Measurements from ENCODE around the gene CD244.

DNA sequence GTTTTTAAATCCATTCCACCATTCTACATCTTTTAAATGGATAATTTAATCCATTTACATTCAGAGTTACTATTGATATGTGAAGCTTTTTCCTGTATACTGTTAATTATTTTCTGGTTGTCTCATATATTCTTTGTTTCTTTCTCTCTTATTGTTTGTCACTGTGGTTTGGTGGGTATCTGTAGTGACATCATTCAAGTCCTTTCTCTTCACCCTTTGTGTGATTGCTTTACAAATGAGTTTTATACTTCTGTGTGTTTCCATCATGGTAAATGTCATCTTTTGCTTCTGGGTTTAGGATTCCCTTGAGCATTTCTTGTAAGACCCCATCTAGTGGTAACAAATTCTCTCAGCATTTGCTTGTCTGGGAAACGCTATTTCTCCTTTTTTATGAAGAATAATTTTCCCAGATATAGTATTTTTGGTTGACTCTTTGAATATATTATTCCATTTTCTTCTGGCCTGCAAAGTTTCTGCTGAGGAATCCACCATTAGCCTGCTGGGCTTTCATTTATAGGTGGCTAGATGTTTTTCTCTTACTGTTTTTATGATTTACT lies 56.5 kb downstream of the CD244 start:
- TF ChIP-seq POLR2A (IDR thresholded peaks at IDR 0.05), result no peak
- TF ChIP-seq, protein P1, sequence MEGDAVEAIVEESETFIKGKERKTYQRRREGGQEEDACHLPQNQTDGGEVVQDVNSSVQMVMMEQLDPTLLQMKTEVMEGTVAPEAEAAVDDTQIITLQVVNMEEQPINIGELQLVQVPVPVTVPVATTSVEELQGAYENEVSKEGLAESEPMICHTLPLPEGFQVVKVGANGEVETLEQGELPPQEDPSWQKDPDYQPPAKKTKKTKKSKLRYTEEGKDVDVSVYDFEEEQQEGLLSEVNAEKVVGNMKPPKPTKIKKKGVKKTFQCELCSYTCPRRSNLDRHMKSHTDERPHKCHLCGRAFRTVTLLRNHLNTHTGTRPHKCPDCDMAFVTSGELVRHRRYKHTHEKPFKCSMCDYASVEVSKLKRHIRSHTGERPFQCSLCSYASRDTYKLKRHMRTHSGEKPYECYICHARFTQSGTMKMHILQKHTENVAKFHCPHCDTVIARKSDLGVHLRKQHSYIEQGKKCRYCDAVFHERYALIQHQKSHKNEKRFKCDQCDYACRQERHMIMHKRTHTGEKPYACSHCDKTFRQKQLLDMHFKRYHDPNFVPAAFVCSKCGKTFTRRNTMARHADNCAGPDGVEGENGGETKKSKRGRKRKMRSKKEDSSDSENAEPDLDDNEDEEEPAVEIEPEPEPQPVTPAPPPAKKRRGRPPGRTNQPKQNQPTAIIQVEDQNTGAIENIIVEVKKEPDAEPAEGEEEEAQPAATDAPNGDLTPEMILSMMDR (IDR thresholded peaks at IDR 0.05), result no peak
